Nucleus accumbens (tissue), 56 donors: ENCODE measurements around the gene LEMD2.
A peak's percentile ranks its signal among the peaks of the same experiment; 100 is the strongest.

ENCODE experiments used
- DNase-seq, 56 donors: peaks; one replicate each; lab custom pipeline; 2025; lab: John Stamatoyannopoulos, UW

Gene LEMD2

GRCh38 chr6:33777398-33778388 is 11.2 kb downstream of the LEMD2 start:
- no peak for DNase-seq

GRCh38 chr6:33776764-33777163 is 12.2 kb downstream of the LEMD2 start:
- DNase-seq, result no peak

- DNase-seq, result no peak
Observed at GRCh38 chr6:33776186-33776585, 12.7 kb downstream of the LEMD2 start.

- no peak for DNase-seq
Observed at GRCh38 chr6:33774774-33775173, 14.2 kb downstream of the LEMD2 start.

GRCh38 chr6:33772902-33773472 is 15.9 kb downstream of the LEMD2 start:
- DNase-seq, result no peak

- DNase-seq, result no peak
Observed at GRCh38 chr6:33772082-33772830, 16.7 kb downstream of the LEMD2 start.

GRCh38 chr6:33771146-33772081 is 17.5 kb downstream of the LEMD2 start:
- peak in 43 of 56 donors; percentile 4 to 72 (median 31) for DNase-seq

- DNase-seq, result no peak
Observed at GRCh38 chr6:33770833-33771145, 18.1 kb downstream of the LEMD2 start.

GRCh38 chr6:33770124-33770832 is 18.7 kb downstream of the LEMD2 start:
- peak in 1 of 56 donors; percentile 6 for DNase-seq

- DNase-seq, result no peak
Observed at GRCh38 chr6:33769248-33769821, 19.6 kb downstream of the LEMD2 start.

GRCh38 chr6:33768644-33769120 is 20.2 kb downstream of the LEMD2 start:
- peak in 45 of 56 donors; percentile 7 to 81 (median 42) for DNase-seq

- DNase-seq, result no peak
Observed at GRCh38 chr6:33766921-33767907, 21.7 kb downstream of the LEMD2 start.

- DNase-seq, result no peak
Observed at GRCh38 chr6:33765368-33765767, 23.6 kb downstream of the LEMD2 start.

- DNase-seq, result no peak
Observed at GRCh38 chr6:33764036-33764435, 24.9 kb downstream of the LEMD2 start.

GRCh38 chr6:33763483-33763882 is 25.4 kb downstream of the LEMD2 start:
- DNase-seq, result no peak

GRCh38 chr6:33762713-33763112 is 26.2 kb downstream of the LEMD2 start:
- no peak for DNase-seq

GRCh38 chr6:33761922-33762629 is 26.9 kb downstream of the LEMD2 start:
- peak in 46 of 56 donors; percentile 10 to 75 (median 45) for DNase-seq
